GM19372 (cell line): ENCODE measurements around the gene GSAP.

Experiments used
- ATAC-seq: cut with Tn5 transposase; IDR thresholded peaks from one replicate; pipeline ENCODE4 v1.9.1; 2021; ENCODE audit warnings: mild to moderate bottlenecking, low read depth, moderate library complexity; ENCODE audit not compliant: unreplicated experiment

The GSAP gene

DNA sequence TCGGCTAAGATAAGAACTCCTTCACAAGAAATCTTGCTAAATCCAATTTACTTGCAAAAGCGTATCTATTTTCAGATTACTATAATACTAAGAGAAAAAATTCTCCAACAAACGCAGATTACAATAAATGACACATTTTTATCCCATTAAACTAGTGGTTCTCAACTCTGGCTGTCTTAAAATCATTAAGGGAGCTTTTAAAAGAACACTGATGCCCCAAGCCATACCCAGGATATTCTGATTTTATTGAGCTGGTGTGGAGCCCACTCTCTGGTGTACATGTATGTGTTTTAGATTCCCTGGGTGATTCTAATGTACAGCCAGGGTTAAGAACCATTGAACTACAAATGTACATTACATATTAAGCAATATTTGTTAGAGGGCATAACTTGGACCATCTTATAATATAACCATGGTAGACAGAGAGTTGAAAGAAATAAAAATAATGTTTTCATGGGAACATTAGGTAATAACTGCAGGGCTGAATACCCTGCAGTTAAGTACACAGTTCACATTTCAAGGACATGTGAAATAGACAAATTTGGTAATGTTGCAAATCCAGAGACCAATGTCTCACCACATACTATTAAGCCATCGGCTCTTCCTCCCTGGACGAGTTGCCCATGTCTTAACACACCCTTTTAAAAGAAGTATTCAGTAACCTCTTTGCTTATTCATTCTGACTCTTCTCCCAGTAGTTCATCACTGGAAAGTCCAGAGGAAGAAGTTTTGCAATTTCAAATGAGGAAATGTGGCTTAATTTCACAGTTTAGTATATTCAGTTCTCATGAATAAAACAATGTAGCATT, 6.2 kb downstream of the GSAP start:
- ATAC-seq = no peak

DNA sequence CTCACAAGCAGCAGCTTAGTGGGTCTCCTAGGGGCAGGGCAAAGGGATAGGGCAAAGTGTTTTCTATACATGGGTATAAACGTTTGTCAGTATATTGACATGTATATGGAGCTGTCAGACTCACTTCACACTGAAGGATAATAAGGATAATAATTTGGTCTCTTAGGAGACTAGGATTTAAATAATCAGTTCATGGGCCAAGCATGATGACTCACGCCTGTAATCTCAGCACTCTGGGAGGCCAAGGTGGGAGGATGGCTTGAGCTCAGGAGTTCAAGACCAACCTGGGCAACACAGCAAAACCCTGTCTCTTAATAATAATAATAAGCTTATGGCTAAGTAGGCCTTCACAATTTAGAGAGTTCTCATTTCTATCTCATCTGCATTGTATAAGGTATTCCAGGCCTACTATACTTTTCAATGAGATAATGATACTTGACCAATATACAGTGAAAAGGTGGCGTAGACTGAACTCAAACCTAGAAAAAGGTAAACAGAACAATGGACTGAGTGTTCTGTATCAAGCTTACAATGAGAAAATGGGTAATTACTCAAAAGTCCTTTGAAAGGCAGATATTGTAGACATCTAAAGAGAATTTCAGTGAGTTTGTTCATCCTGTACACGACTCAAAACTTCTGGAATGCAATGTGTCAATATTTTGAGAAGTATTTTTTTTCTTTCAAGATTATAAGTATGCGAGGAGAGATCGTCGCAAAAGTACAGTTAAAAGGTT, 7.0 kb downstream of the GSAP start:
- no peak for ATAC-seq

- ATAC-seq = no peak
Observed at GRCh38 chr7:77407906-77408305, 8.2 kb downstream of the GSAP start.

GRCh38 chr7:77406421-77406820, 9.7 kb downstream of the GSAP start:
- no peak for ATAC-seq

- no peak for ATAC-seq
Observed at GRCh38 chr7:77404641-77405040, 11.5 kb downstream of the GSAP start.

DNA sequence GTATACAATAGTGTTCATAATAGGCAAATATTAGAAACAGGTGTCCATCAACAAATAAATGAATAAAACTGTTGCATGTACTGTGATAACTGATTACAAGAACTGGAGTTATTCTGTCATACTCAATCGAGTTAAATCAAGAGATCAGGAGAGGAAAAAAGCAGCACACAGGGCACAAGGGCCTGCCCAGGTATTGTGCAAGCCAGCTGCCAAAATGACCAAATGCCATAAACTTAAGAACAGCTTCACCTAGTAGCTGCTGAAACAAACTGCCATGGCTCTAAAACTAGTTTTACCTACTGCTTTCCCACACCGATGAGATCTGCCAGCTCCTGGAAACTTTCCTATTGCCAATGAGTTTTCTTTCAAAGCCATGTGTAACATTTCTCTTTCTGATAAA, 12.2 kb downstream of the GSAP start:
- ATAC-seq = no peak

DNA sequence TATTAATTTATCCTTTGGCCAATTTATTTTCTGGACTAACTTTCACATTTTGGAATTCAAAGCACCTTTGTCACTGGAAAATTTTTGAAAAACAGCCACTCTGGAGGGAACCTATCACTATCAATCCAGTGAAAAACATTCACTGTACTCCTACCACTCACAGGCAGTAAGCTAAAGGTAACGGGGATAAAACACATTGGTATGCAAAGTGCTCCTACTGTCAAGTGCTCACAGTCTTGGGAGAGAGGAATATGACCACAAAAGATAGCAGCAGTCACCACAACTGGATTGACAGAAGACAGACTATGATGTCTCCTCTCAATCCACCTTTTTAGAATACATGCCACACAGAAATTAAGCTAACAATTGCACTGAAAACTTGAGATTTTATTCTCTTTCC, 13.3 kb downstream of the GSAP start:
- ATAC-seq = no peak

GRCh38 chr7:77401002-77401401, 15.1 kb downstream of the GSAP start:
- ATAC-seq = no peak

DNA sequence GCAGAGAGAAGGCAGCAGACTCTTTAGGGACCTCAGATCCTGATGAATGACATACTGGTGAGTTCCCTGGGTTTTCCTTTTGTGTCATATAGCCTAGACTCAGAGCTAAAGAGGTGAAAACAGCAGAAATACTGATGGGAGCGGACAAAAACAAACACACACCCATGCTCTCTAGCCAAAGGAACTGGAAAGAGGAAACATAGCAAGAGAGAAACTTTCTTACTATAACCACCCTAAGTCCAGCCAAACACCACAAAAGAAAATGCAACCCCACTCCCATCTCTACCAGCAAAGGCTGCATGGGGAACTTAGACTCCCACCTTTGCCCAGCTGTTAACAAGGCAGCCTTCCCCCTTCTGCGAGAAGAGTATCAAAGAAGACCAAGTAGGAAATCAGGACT, 16.3 kb downstream of the GSAP start:
- ATAC-seq = no peak

- no peak for ATAC-seq
Observed at GRCh38 chr7:77396894-77397547, 19.1 kb downstream of the GSAP start.

DNA sequence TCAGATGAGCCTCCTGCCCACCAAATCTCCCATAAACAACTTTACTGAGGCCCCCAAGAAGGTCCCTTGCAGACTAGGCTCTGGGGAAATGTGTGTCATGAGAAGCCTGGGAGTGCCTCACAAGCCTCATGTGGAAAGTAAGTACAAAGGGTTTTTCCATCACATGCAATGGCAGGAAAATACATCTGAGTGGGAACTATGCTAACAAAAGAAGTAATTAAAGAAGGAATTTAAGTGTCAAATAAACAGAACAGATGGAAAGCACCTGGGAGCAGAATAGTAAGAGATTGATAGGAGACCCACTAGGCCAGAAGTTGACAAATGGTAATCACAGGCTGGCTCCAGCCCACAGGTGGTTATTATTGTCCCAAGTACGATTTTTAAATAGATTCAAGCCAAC, 20.5 kb downstream of the GSAP start:
- no peak for ATAC-seq

DNA sequence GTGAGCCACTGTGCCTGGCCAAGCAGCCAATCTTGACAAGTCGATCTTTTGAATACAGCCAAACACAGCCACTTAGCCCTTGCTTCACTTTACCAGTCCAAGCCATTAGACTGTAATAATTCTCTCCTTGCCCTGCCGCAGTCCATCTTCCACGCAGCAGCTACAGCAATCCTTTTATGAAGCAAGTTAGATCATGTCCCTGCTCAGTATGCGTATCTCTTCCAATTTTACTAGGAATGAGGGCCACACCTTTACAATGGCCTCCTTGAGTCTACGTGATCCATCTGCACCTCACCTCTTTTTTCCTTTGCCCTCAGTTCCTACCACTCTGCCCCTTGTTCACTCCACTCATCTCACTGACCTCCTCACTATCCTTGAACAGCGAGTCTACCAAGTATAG, 22.2 kb downstream of the GSAP start:
- no peak for ATAC-seq

DNA sequence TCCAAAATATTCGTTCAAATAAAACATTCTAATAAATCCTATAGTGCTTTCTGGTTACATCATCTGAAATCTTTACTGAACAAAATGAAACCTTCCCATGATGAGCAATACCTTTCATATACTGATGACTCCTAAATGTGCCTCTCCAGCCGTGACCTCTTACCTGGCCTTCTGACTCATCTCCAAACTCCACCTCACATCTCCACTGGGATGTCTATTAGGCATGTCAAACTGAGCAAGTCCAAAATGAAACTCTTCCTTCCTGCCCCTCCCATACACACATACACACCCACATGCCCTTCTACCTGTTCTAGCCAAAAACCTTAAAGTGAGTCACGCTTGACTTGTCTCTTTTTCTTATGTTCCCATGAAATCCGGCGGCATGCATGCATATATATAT, 22.9 kb downstream of the GSAP start:
- ATAC-seq = peak; percentile 74

DNA sequence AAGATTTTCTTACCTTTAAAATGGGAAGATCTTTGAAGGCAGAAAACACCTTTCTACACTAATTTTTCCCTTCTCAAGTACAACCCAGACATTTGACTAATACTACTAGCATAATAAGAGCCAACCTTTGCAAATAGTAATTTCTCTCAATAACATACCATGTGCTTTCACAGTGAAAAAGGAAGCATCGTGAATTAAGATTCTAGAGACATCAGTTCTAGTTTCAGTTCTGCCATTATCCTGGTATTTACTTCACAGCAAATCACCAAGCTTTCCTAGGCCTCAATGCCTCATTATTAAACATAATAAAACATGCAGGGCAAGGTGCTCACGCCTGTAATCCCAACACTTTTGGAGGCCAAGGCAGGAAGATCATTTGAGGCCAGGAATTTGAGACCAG, 24.9 kb downstream of the GSAP start:
- ATAC-seq = peak; percentile 55

GRCh38 chr7:77388055-77388641, 28.0 kb downstream of the GSAP start:
- no peak for ATAC-seq

GRCh38 chr7:77386165-77386822, 29.9 kb downstream of the GSAP start:
- ATAC-seq = no peak

DNA sequence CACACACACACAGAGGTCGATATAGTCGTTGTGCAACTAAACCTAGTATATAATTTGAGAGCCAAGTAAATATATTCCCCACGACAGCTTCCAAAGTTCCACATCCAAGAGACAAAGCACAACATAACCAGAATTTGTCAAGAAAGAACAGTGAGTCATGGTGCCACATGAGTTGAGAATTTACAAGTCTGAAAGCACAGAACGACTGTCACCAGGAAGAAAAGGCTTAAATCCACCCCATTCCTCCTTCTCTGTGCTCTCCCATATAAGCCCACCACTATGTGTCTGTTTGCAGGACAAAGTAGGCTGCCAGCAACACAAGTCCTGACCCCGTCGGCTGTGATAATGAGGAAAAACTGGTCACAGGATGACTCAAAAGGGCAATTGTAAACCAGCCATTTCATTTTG, 32.8 kb downstream of the GSAP start:
- no peak for ATAC-seq

DNA sequence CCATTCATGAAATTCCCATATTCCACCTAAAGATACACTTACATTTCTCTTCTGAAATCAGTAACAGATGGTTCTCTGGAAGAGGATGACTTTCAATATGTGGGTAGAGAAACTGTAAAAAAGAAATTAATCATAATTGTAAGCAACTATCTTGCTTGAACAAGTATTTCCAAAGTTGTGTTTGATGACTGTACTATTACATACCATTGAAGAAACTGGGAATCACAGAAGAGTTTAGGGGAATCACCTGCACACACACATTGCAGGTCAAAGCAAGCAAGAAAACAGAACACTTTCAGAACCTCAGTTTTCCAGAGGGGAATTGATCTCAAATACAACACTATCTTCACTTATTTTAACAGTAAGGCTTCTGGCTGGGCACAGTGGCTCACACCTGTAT, 33.6 kb downstream of the GSAP start:
- ATAC-seq = no peak

GRCh38 chr7:77378584-77378983, 37.6 kb downstream of the GSAP start:
- no peak for ATAC-seq

GRCh38 chr7:77370606-77371005, 45.5 kb downstream of the GSAP start:
- no peak for ATAC-seq

DNA sequence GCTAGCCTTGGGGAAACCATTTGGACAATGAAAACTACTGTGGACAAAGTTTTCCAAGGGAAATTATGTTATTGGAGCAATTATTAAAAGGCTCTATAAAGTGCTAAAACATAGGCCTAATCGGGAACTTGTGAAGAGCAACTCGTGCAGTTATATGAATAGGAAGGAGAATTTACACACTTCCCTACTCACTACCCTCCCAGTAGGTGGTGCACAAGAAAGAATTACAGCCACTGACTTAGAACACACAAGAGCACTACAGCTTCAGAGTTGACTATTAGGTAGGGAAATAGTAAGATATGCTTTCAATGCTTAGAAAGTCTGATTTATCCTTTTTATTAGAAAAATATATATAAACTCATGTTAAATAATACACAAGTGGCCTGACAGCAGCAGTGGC, 47.2 kb downstream of the GSAP start:
- no peak for ATAC-seq
